Measurements from ENCODE around the gene ATP1A3.

GRCh38 chr19:41918653-41919244 is 75.3 kb downstream of the ATP1A3 start:
- no peak for TF ChIP-seq CTCF (conservative IDR thresholded peaks at IDR 0.05; ENCODE audit: low read depth, low read length)
- TF ChIP-seq EZH2 (IDR thresholded peaks at IDR 0.05; ENCODE audit: borderline replicate concordance, low read depth, low read length, poor library complexity, severe bottlenecking), result no peak
